Activated B cell treated with CpG ODN at 0.5 μM for 24 hours (primary cell): ENCODE measurements around the gene COL9A3. TPM values are rescaled to one million over a fixed set of nuclear protein-coding genes. Genes with fewer than 3 reads are reported as not detected.

ENCODE experiments used
- ATAC-seq: fragments of 200-7000 bp; cut with Tn5 transposase; one replicate; pipeline ENCODE4 v1.10.0; 2021; ENCODE audit warnings: low read depth, mild to moderate bottlenecking, moderate library complexity
- CTCF ChIA-PET: fragments of 350-600 bp; sonication (Branson Sonifier 250); formaldehyde crosslinking; loops from one replicate; lab custom pipeline; 2021; ENCODE audit warnings: antibody characterized with exemption; lab: Charles Lee
- POLR2A ChIA-PET: fragments of 350-600 bp; sonication (Branson Sonifier 250); formaldehyde crosslinking; loops from one replicate; lab custom pipeline; 2021; ENCODE audit warnings: antibody characterized with exemption; lab: Charles Lee
- DNase-seq: peaks from one replicate; pipeline ENCODE4 v3.0.0; 2022
- H3K27ac Mint-ChIP-seq: one replicate; pipeline ENCODE4 v1.8.0; 2020; ENCODE audit warnings: mixed read lengths
- H3K27me3 Mint-ChIP-seq: one replicate; pipeline ENCODE4 v1.8.0; 2021; ENCODE audit warnings: mixed read lengths
- H3K36me3 Mint-ChIP-seq: one replicate; pipeline ENCODE4 v1.8.0; 2021; ENCODE audit warnings: low read depth, mixed read lengths
- H3K4me1 Mint-ChIP-seq: one replicate; pipeline ENCODE4 v1.8.0; 2021; ENCODE audit warnings: mixed read lengths
- H3K4me3 Mint-ChIP-seq: one replicate; pipeline ENCODE4 v1.8.0; 2020; ENCODE audit warnings: mild to moderate bottlenecking, mixed read lengths
- H3K9me3 Mint-ChIP-seq: one replicate; pipeline ENCODE4 v1.8.0; 2020; ENCODE audit warnings: mixed read lengths
- intact Hi-C: fragments of 100-400 bp; cut with micrococcal nuclease; formaldehyde crosslinking; loops from one replicate; pipeline ENCODE4 v1.15.1; 2024
- total RNA-seq: library from RNA; stranded (reverse); gene quantifications from 2 replicates; pipeline ENCODE4 v1.2.3, GENCODE V29; 2022
- TF ChIP-seq, protein P1 (sequence below): fragments of 200-600 bp; IDR thresholded peaks from one replicate; pipeline ENCODE4 v1.8.0; 2022; ENCODE audit warnings: antibody characterized with exemption, mild to moderate bottlenecking

COL9A3 gene
- total RNA-seq: 33.2 and 37.6 TPM in 2 replicates

- CTCF ChIA-PET: no interaction called here
Measured at GRCh38 chr20:62816884-62817873, at the start of gene COL9A3. Gene COL9A3, plus strand, starts transcription at chr20:62817050. Its CDS starts 15 bp downstream, at chr20:62817065.

GRCh38 chr20:62768234-62768546 is 48.7 kb upstream of the COL9A3 start:
- no peak overlapping the region for H3K4me3 Mint-ChIP-seq
- TF ChIP-seq, protein P1, sequence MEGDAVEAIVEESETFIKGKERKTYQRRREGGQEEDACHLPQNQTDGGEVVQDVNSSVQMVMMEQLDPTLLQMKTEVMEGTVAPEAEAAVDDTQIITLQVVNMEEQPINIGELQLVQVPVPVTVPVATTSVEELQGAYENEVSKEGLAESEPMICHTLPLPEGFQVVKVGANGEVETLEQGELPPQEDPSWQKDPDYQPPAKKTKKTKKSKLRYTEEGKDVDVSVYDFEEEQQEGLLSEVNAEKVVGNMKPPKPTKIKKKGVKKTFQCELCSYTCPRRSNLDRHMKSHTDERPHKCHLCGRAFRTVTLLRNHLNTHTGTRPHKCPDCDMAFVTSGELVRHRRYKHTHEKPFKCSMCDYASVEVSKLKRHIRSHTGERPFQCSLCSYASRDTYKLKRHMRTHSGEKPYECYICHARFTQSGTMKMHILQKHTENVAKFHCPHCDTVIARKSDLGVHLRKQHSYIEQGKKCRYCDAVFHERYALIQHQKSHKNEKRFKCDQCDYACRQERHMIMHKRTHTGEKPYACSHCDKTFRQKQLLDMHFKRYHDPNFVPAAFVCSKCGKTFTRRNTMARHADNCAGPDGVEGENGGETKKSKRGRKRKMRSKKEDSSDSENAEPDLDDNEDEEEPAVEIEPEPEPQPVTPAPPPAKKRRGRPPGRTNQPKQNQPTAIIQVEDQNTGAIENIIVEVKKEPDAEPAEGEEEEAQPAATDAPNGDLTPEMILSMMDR: no peak
- no peaks in the 10 kb centered on the region for H3K36me3 Mint-ChIP-seq
- intact Hi-C loops: no loop called here
- peaks cover 5% of the 10 kb centered on the region for H3K27me3 Mint-ChIP-seq
- ATAC-seq (no peak), DNase-seq (no peak)
- no peak overlapping the region for H3K27ac Mint-ChIP-seq
- POLR2A ChIA-PET: no interaction called here
- CTCF ChIA-PET: no interaction called here
- H3K9me3 Mint-ChIP-seq: no peaks in the 10 kb centered on the region
- H3K4me1 Mint-ChIP-seq: no peaks in the 10 kb centered on the region

More at GRCh38 chr20:62816884-62817873, at the start of gene COL9A3:
- POLR2A ChIA-PET: interaction anchor here (0.7 to 1.7 kb wide), 4 partner anchors 9 to 166 kb away, joined by 4 to 9 read pairs (median 4); no protein-coding TSS in a partner anchor
- peaks cover 7% of the 10 kb centered on the region for H3K36me3 Mint-ChIP-seq
- H3K27ac Mint-ChIP-seq: no peak within 1 kb of the TSS
- ATAC-seq: peak; percentile 45
- TF ChIP-seq, protein P1: no peak
- DNase-seq: no peak
- peaks cover 16% of the 10 kb centered on the region for H3K4me1 Mint-ChIP-seq
- peaks cover 23% of the 10 kb centered on the region for H3K27me3 Mint-ChIP-seq
- H3K4me3 Mint-ChIP-seq: peak within 1 kb of the TSS; percentile 64
- intact Hi-C loops: no loop called here
- H3K9me3 Mint-ChIP-seq: no peaks in the 10 kb centered on the region

- no peaks in the 10 kb centered on the region for H3K36me3 Mint-ChIP-seq
- ChIA-PET CTCF (no interaction called here), POLR2A (no interaction called here)
- peaks cover 5% of the 10 kb centered on the region for H3K27me3 Mint-ChIP-seq
- no peaks in the 10 kb centered on the region for H3K4me1 Mint-ChIP-seq
- intact Hi-C loops: no loop called here
- no peak overlapping the region for H3K4me3 Mint-ChIP-seq
- no peaks in the 10 kb centered on the region for H3K9me3 Mint-ChIP-seq
- DNase-seq: no peak
- ATAC-seq: no peak
- TF ChIP-seq, protein P1: no peak
- H3K27ac Mint-ChIP-seq: no peak overlapping the region
Measured at GRCh38 chr20:62768551-62769287, 48.1 kb upstream of the COL9A3 start.

- H3K9me3 Mint-ChIP-seq: no peaks in the 10 kb centered on the region
- DNase-seq (no peak), ATAC-seq (no peak)
- CTCF ChIA-PET: no interaction called here
- no peak overlapping the region for H3K27ac Mint-ChIP-seq
- no peaks in the 10 kb centered on the region for H3K36me3 Mint-ChIP-seq
- no peaks in the 10 kb centered on the region for H3K4me1 Mint-ChIP-seq
- TF ChIP-seq, protein P1: no peak
- intact Hi-C loops: no loop called here
- H3K27me3 Mint-ChIP-seq: peaks cover 5% of the 10 kb centered on the region
- no peak overlapping the region for H3K4me3 Mint-ChIP-seq
- POLR2A ChIA-PET: no interaction called here
Measured at GRCh38 chr20:62769346-62770071, 47.3 kb upstream of the COL9A3 start.
